GM18505 (cell line): Measurements from ENCODE around the gene NEMP2.
A peak's percentile ranks its signal among the peaks of the same experiment; 100 is the strongest.

ENCODE experiments used
- ATAC-seq: cut with Tn5 transposase; IDR thresholded peaks from one replicate; pipeline ENCODE4 v1.9.1; 2021; ENCODE audit not compliant: unreplicated experiment
- POLR2A ChIP-seq: IDR thresholded peaks from 4 replicates; pipeline ENCODE4 v1.6.1; 2011; ENCODE audit warnings: borderline replicate concordance; ENCODE audit not compliant: insufficient read depth, insufficient read length; ENCODE audit errors: extremely low read depth

NEMP2 gene

GRCh38 chr2:190534310-190535120 is at the start of gene NEMP2:
Gene NEMP2, minus strand, starts transcription at chr2:190534722. Its CDS starts 67 bp downstream, at chr2:190534655.
- TF ChIP-seq POLR2A: peak; percentile 94
- ATAC-seq: peak; percentile 71

- ATAC-seq: peak; percentile 67
- no peak for TF ChIP-seq POLR2A
These were observed 49.2 kb upstream of the NEMP2 start for GRCh38 chr2:190583507-190584337.

GRCh38 chr2:190582736-190583506 is 48.4 kb upstream of the NEMP2 start:
- no peak for TF ChIP-seq POLR2A
- ATAC-seq: peak; percentile 76

- TF ChIP-seq POLR2A: no peak
- ATAC-seq: no peak
These were observed 47.5 kb upstream of the NEMP2 start for GRCh38 chr2:190582019-190582418.

GRCh38 chr2:190579915-190580846 is 45.7 kb upstream of the NEMP2 start:
- no peak for ATAC-seq
- TF ChIP-seq POLR2A: no peak

- no peak for TF ChIP-seq POLR2A
- no peak for ATAC-seq
These were observed 44.5 kb upstream of the NEMP2 start for GRCh38 chr2:190579058-190579410.

- ATAC-seq: no peak
- no peak for TF ChIP-seq POLR2A
These were observed 43.9 kb upstream of the NEMP2 start for GRCh38 chr2:190578158-190579057.

GRCh38 chr2:190576573-190576972 is 42.1 kb upstream of the NEMP2 start:
- no peak for ATAC-seq
- no peak for TF ChIP-seq POLR2A

- no peak for TF ChIP-seq POLR2A
- no peak for ATAC-seq
These were observed 40.7 kb upstream of the NEMP2 start for GRCh38 chr2:190575263-190575662.

- no peak for ATAC-seq
- no peak for TF ChIP-seq POLR2A
These were observed 39.6 kb upstream of the NEMP2 start for GRCh38 chr2:190574169-190574568.

GRCh38 chr2:190572246-190572645 is 37.7 kb upstream of the NEMP2 start:
- ATAC-seq: no peak
- TF ChIP-seq POLR2A: no peak
